Neural progenitor cell (in vitro differentiated cells): ENCODE measurements around the gene TAC4. TPM values are rescaled to one million over a fixed set of nuclear protein-coding genes. Genes with fewer than 3 reads are reported as not detected.

Experiments
- DNase-seq: peaks from one replicate; pipeline ENCODE4 v3.0.0-alpha.2; 2016; ENCODE audit warnings: low spot score
- H2AFZ ChIP-seq: fragments of 200-600 bp; sonication (generic); replicated peaks from 2 replicates; pipeline ENCODE4 v1.6.1; 2016; ENCODE audit warnings: antibody characterized with exemption
- H3F3A ChIP-seq: fragments of 200-600 bp; sonication (generic); 2 replicates; pipeline ENCODE4 v1.6.1; 2016; ENCODE audit warnings: antibody characterized with exemption, low read depth
- H3K27ac ChIP-seq: fragments of 200-600 bp; sonication (generic); 2 replicates; pipeline ENCODE4 v1.5.1; 2016; ENCODE audit warnings: mild to moderate bottlenecking
- H3K27me3 ChIP-seq: fragments of 200-600 bp; sonication (generic); 2 replicates; pipeline ENCODE4 v1.6.1; 2016; ENCODE audit warnings: mild to moderate bottlenecking, moderate library complexity
- H3K36me3 ChIP-seq: fragments of 200-600 bp; sonication (generic); 2 replicates; pipeline ENCODE4 v1.5.1; 2016
- H3K4me1 ChIP-seq: fragments of 200-600 bp; sonication (generic); 2 replicates; pipeline ENCODE4 v1.6.1; 2016; ENCODE audit warnings: mixed run types
- H3K4me2 ChIP-seq: fragments of 200-600 bp; sonication (generic); 2 replicates; pipeline ENCODE4 v1.6.1; 2016
- H3K4me3 ChIP-seq: fragments of 200-600 bp; sonication (generic); 2 replicates; pipeline ENCODE4 v1.5.1; 2016
- H3K79me2 ChIP-seq: fragments of 200-600 bp; sonication (generic); 2 replicates; pipeline ENCODE4 v1.6.1; 2016; ENCODE audit warnings: low read depth
- H3K9ac ChIP-seq: fragments of 200-600 bp; sonication (generic); 2 replicates; pipeline ENCODE4 v1.6.1; 2016
- H3K9me3 ChIP-seq: fragments of 200-600 bp; sonication (generic); 2 replicates; pipeline ENCODE4 v1.5.1; 2016; ENCODE audit warnings: low read depth
- H4K20me1 ChIP-seq: fragments of 200-600 bp; sonication (generic); 2 replicates; pipeline ENCODE4 v1.6.1; 2016; ENCODE audit warnings: low read depth
- H3K27ac Mint-ChIP-seq: 3 replicates; pipeline ENCODE4 v1.8.0; 2021; ENCODE audit warnings: mixed read lengths
- H3K27me3 Mint-ChIP-seq: 2 replicates; pipeline ENCODE4 v1.8.0; 2022; ENCODE audit warnings: low read depth, mild to moderate bottlenecking, inconsistent platforms, moderate library complexity, mixed read lengths; ENCODE audit not compliant: insufficient read depth
- H3K36me3 Mint-ChIP-seq: 3 replicates; pipeline ENCODE4 v1.8.0; 2021; ENCODE audit warnings: mixed read lengths
- H3K4me1 Mint-ChIP-seq: 3 replicates; pipeline ENCODE4 v1.8.0; 2021; ENCODE audit warnings: mixed read lengths
- H3K4me3 Mint-ChIP-seq: 3 replicates; pipeline ENCODE4 v1.8.0; 2021; ENCODE audit warnings: mild to moderate bottlenecking, moderate library complexity, mixed read lengths
- H3K9me3 Mint-ChIP-seq: 3 replicates; pipeline ENCODE4 v1.8.0; 2020; ENCODE audit warnings: mixed read lengths
- EZH2 ChIP-seq: fragments of 200-600 bp; sonication (generic); IDR thresholded peaks from 2 replicates; pipeline ENCODE4 v1.6.1; 2017; ENCODE audit warnings: antibody characterized with exemption, mild to moderate bottlenecking, moderate library complexity
- EZH2phosphoT487 ChIP-seq: fragments of 200-600 bp; sonication (generic); IDR thresholded peaks from 2 replicates; pipeline ENCODE4 v1.6.1; 2017; ENCODE audit warnings: antibody characterized with exemption
- total RNA-seq: library from RNA; depleted of rRNA; stranded (reverse); fragments of >200 nt; gene quantifications from 2 replicates; pipeline ENCODE4 v1.2.3, GENCODE V29; 2015; ENCODE audit warnings: low replicate concordance
- TF ChIP-seq, protein P1 (sequence below): fragments of 200-600 bp; sonication (generic); IDR thresholded peaks from 2 replicates; pipeline ENCODE4 v1.5.1; 2017; ENCODE audit warnings: antibody characterized with exemption, mild to moderate bottlenecking

Gene TAC4
- total RNA-seq, 1 donor from 2014 or later: not detected

GRCh38 chr17:49836111-49837030, 11.5 kb downstream of the TAC4 start:
- DNase-seq: no peak
- Histone ChIP-seq H3K36me3 (no peaks in the 10 kb centered on the region), H3K79me2 (no peaks in the 10 kb centered on the region), H3K4me3 (no peak overlapping the region), H3K9ac (no peak overlapping the region), H3F3A (peaks cover 5% of the 10 kb centered on the region), H3K27me3 (no peaks in the 10 kb centered on the region), H3K27ac (no peak overlapping the region), H3K4me1 (no peaks in the 10 kb centered on the region), H3K9me3 (no peaks in the 10 kb centered on the region), H2AFZ (no peak overlapping the region), H4K20me1 (peaks cover 5% of the 10 kb centered on the region), H3K4me2 (no peak overlapping the region)
- H3K27ac Mint-ChIP-seq: no peak overlapping the region
- TF ChIP-seq EZH2 (no peak), EZH2phosphoT487 (no peak)
- TF ChIP-seq, protein P1, sequence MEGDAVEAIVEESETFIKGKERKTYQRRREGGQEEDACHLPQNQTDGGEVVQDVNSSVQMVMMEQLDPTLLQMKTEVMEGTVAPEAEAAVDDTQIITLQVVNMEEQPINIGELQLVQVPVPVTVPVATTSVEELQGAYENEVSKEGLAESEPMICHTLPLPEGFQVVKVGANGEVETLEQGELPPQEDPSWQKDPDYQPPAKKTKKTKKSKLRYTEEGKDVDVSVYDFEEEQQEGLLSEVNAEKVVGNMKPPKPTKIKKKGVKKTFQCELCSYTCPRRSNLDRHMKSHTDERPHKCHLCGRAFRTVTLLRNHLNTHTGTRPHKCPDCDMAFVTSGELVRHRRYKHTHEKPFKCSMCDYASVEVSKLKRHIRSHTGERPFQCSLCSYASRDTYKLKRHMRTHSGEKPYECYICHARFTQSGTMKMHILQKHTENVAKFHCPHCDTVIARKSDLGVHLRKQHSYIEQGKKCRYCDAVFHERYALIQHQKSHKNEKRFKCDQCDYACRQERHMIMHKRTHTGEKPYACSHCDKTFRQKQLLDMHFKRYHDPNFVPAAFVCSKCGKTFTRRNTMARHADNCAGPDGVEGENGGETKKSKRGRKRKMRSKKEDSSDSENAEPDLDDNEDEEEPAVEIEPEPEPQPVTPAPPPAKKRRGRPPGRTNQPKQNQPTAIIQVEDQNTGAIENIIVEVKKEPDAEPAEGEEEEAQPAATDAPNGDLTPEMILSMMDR: no peak
- H3K4me3 Mint-ChIP-seq: no peak overlapping the region
- H3K9me3 Mint-ChIP-seq: no peaks in the 10 kb centered on the region
- H3K4me1 Mint-ChIP-seq: no peaks in the 10 kb centered on the region
- peaks cover 19% of the 10 kb centered on the region for H3K36me3 Mint-ChIP-seq
- H3K27me3 Mint-ChIP-seq: peaks cover 4% of the 10 kb centered on the region

DNA sequence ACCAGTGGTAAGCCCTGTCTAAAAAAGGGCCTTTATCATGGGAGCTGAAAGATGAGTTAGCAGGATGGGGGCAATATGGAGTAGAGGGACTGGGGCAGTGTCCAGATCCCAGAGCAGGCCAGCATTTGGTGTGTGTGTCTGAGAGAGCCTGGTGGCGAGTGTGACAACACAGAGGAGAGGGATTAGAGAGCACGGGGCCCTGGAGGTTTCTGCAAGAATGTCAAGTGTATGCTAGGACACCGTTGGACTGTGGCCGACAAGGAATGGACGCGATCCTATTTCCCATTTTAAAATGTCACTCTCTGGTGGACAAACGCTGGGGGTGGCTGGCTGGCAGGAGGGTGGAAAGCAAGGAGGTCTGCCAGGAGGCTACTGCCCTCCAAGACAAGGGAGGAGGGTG, 12.4 kb downstream of the TAC4 start:
- Mint-ChIP-seq H3K9me3 (no peaks in the 10 kb centered on the region), H3K4me1 (no peaks in the 10 kb centered on the region), H3K4me3 (no peak overlapping the region), H3K27ac (no peak overlapping the region), H3K27me3 (peaks cover 4% of the 10 kb centered on the region), H3K36me3 (peaks cover 21% of the 10 kb centered on the region)
- H3K9ac ChIP-seq: no peak overlapping the region
- no peak overlapping the region for H3K27ac ChIP-seq
- no peak overlapping the region for H2AFZ ChIP-seq
- H3K27me3 ChIP-seq: no peaks in the 10 kb centered on the region
- no peaks in the 10 kb centered on the region for H3K9me3 ChIP-seq
- H4K20me1 ChIP-seq: peaks cover 5% of the 10 kb centered on the region
- H3K4me2 ChIP-seq: no peak overlapping the region
- no peaks in the 10 kb centered on the region for H3K36me3 ChIP-seq
- TF ChIP-seq EZH2phosphoT487 (no peak), EZH2 (no peak)
- TF ChIP-seq, protein P1: no peak
- no peak overlapping the region for H3K4me3 ChIP-seq
- H3K79me2 ChIP-seq: no peaks in the 10 kb centered on the region
- no peaks in the 10 kb centered on the region for H3K4me1 ChIP-seq
- no peak for DNase-seq
- H3F3A ChIP-seq: peaks cover 5% of the 10 kb centered on the region

GRCh38 chr17:49834118-49834743, 13.6 kb downstream of the TAC4 start:
- H3K36me3 ChIP-seq: no peaks in the 10 kb centered on the region
- no peaks in the 10 kb centered on the region for H3K79me2 ChIP-seq

More at GRCh38 chr17:49834118-49834743, 13.6 kb downstream of the TAC4 start:
- Mint-ChIP-seq H3K36me3 (peaks cover 23% of the 10 kb centered on the region), H3K27ac (no peak overlapping the region), H3K4me1 (no peaks in the 10 kb centered on the region), H3K4me3 (no peak overlapping the region), H3K9me3 (no peaks in the 10 kb centered on the region), H3K27me3 (peaks cover 4% of the 10 kb centered on the region)
- peaks cover 5% of the 10 kb centered on the region for H3F3A ChIP-seq
- H2AFZ ChIP-seq: no peak overlapping the region
- H3K4me1 ChIP-seq: no peaks in the 10 kb centered on the region
- TF ChIP-seq EZH2phosphoT487: no peak
- no peak for TF ChIP-seq EZH2
- TF ChIP-seq, protein P1: no peak
- H3K4me3 ChIP-seq: no peak overlapping the region
- H3K9me3 ChIP-seq: no peaks in the 10 kb centered on the region
- no peak overlapping the region for H3K27ac ChIP-seq
- DNase-seq: no peak
- H4K20me1 ChIP-seq: peaks cover 5% of the 10 kb centered on the region
- no peak overlapping the region for H3K9ac ChIP-seq
- no peak overlapping the region for H3K4me2 ChIP-seq
- H3K27me3 ChIP-seq: no peaks in the 10 kb centered on the region
